ENCODE results near the gene BCAR3.

DNA sequence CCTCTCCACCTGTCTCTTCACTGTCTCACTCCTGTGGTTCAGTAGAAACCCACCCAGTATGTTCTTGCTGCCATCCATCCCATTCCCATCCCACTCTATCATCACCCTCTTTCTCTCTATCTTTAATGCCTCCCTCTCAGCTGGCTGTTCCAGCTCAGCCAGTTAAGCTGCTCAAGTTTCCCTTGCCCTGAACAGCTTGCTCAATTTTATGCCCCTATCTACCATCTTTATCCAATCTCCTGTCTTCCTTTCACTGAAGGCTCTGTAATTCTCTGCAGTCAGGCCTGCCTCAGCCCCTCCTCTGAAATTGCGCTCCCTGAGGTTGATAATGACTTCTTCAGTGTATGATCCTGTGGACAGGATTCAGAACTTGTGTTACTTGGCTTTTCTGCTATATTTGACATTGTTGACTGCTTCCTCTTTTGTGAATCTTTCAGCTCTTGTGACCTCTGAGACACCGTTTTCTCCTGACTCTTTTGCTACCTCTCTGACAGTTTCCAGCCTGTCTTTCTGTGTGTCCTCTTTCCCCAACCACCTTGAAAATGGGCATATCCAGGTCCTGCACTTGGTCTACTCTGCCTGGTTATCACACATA, 13.9 kb upstream of the BCAR3 start:
- TF ChIP-seq POLR2AphosphoS5 (IDR thresholded peaks at IDR 0.05; ENCODE audit: low read depth, low read length), result no peak
- TF ChIP-seq, protein P1, sequence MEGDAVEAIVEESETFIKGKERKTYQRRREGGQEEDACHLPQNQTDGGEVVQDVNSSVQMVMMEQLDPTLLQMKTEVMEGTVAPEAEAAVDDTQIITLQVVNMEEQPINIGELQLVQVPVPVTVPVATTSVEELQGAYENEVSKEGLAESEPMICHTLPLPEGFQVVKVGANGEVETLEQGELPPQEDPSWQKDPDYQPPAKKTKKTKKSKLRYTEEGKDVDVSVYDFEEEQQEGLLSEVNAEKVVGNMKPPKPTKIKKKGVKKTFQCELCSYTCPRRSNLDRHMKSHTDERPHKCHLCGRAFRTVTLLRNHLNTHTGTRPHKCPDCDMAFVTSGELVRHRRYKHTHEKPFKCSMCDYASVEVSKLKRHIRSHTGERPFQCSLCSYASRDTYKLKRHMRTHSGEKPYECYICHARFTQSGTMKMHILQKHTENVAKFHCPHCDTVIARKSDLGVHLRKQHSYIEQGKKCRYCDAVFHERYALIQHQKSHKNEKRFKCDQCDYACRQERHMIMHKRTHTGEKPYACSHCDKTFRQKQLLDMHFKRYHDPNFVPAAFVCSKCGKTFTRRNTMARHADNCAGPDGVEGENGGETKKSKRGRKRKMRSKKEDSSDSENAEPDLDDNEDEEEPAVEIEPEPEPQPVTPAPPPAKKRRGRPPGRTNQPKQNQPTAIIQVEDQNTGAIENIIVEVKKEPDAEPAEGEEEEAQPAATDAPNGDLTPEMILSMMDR (IDR thresholded peaks at IDR 0.05), result no peak
- TF ChIP-seq SIN3A (IDR thresholded peaks at IDR 0.05; ENCODE audit: borderline replicate concordance, insufficient read depth, low read depth, low read length), result no peak
- TF ChIP-seq, protein P2, sequence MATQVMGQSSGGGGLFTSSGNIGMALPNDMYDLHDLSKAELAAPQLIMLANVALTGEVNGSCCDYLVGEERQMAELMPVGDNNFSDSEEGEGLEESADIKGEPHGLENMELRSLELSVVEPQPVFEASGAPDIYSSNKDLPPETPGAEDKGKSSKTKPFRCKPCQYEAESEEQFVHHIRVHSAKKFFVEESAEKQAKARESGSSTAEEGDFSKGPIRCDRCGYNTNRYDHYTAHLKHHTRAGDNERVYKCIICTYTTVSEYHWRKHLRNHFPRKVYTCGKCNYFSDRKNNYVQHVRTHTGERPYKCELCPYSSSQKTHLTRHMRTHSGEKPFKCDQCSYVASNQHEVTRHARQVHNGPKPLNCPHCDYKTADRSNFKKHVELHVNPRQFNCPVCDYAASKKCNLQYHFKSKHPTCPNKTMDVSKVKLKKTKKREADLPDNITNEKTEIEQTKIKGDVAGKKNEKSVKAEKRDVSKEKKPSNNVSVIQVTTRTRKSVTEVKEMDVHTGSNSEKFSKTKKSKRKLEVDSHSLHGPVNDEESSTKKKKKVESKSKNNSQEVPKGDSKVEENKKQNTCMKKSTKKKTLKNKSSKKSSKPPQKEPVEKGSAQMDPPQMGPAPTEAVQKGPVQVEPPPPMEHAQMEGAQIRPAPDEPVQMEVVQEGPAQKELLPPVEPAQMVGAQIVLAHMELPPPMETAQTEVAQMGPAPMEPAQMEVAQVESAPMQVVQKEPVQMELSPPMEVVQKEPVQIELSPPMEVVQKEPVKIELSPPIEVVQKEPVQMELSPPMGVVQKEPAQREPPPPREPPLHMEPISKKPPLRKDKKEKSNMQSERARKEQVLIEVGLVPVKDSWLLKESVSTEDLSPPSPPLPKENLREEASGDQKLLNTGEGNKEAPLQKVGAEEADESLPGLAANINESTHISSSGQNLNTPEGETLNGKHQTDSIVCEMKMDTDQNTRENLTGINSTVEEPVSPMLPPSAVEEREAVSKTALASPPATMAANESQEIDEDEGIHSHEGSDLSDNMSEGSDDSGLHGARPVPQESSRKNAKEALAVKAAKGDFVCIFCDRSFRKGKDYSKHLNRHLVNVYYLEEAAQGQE (IDR thresholded peaks at IDR 0.05; ENCODE audit: insufficient read depth in 1 of 2, low read depth in 2 of 2, low read length in 1 of 2), result no peak

Data from Panc1 (cell line).